Adipose tissue (tissue), 3 donors: ENCODE data around the gene POLE. TPM values are rescaled to one million over a fixed set of nuclear protein-coding genes. Genes with fewer than 3 reads are reported as not detected.

Source experiments
- H3K27ac ChIP-seq: one replicate; pipeline ENCODE4 v1.5.1; 2013; ENCODE audit warnings: low read depth, low read length
- WGBS, 3 donors: extraction: QIAGEN DNeasy Blood & Tissue Kit; methylation state at CpG; one replicate each; pipeline ENCODE4 v1.1.7; 2013; 5-methylcytosine and 5-hydroxymethylcytosine counted together
- polyA plus RNA-seq, 3 donors: library from polyadenylated mRNA; stranded (reverse); fragments of 200-250 nt; gene quantifications; one replicate each; pipeline ENCODE4 v1.2.3, GENCODE V29; 2013
- donor health status: healthy with polysubstance abuse.
- donor health status: Bipolar disorder and iron deficiency.
- donor health status: healthy.

POLE gene
- polyA plus RNA-seq, 3 donors: 13.7 to 27.6 (median 15.0) TPM

GRCh38 chr12:132624910-132625630, 62.1 kb downstream of the POLE start:
- 92 to 95% (median 94%) methylated on average over 31 to 32 of the region's 32 CpGs for WGBS, 3 donors
- H3K27ac ChIP-seq: no peak overlapping the region

- WGBS, 3 donors: 94 to 95% (median 94%) methylated on average over 22 of the region's 22 CpGs
- H3K27ac ChIP-seq: no peak overlapping the region
These were observed 62.8 kb downstream of the POLE start for GRCh38 chr12:132624186-132624855.

GRCh38 chr12:132623072-132623869, 63.9 kb downstream of the POLE start:
- H3K27ac ChIP-seq: no peak overlapping the region
- WGBS, 3 donors: 75 to 83% (median 76%) methylated on average over 25 of the region's 25 CpGs

- WGBS, 3 donors: 24 to 53% (median 31%) methylated on average over 11 of the region's 11 CpGs
These were observed 64.6 kb downstream of the POLE start for GRCh38 chr12:132622437-132623071.

GRCh38 chr12:132621657-132622435, 65.3 kb downstream of the POLE start:
- WGBS, 3 donors: 74 to 83% (median 82%) methylated on average over 21 of the region's 21 CpGs
- no peak overlapping the region for H3K27ac ChIP-seq

More at GRCh38 chr12:132622437-132623071, 64.6 kb downstream of the POLE start:
- H3K27ac ChIP-seq: no peak overlapping the region

- 70 to 79% (median 76%) methylated on average over 25 to 28 of the region's 28 CpGs for WGBS, 3 donors
- H3K27ac ChIP-seq: no peak overlapping the region
These were observed 66.1 kb downstream of the POLE start for GRCh38 chr12:132620899-132621656.

- 56 to 62% (median 62%) methylated on average over 23 to 29 of the region's 29 CpGs for WGBS, 3 donors
- no peak overlapping the region for H3K27ac ChIP-seq
These were observed 66.8 kb downstream of the POLE start for GRCh38 chr12:132620113-132620898.

GRCh38 chr12:132619386-132620112, 67.6 kb downstream of the POLE start:
- H3K27ac ChIP-seq: no peak overlapping the region
- WGBS, 3 donors: 11 to 17% (median 15%) methylated on average over 45 to 53 of the region's 53 CpGs

GRCh38 chr12:132619071-132619385, 68.1 kb downstream of the POLE start:
- 4 to 13% (median 5%) methylated on average over 6 to 28 of the region's 28 CpGs for WGBS, 3 donors
- no peak overlapping the region for H3K27ac ChIP-seq

- WGBS, 3 donors: 2 to 5% (median 3%) methylated on average over 24 to 49 of the region's 49 CpGs
- no peak within 1 kb of the TSS for H3K27ac ChIP-seq
These were observed 68.5 kb downstream of the POLE start, which contains the start of gene P2RX2 for GRCh38 chr12:132618683-132619043. TSS of gene P2RX2 (plus strand) at chr12:132618776. CDS start at chr12:132618817, 41 bp downstream.

- 8 to 11% (median 11%) methylated on average over 31 to 51 of the region's 51 CpGs for WGBS, 3 donors
- H3K27ac ChIP-seq: no peak overlapping the region
These were observed 69.1 kb downstream of the POLE start for GRCh38 chr12:132617822-132618682.

GRCh38 chr12:132617135-132617701, 69.9 kb downstream of the POLE start:
- no peak overlapping the region for H3K27ac ChIP-seq
- WGBS, 3 donors: 84 to 88% (median 87%) methylated on average over 4 of the region's 4 CpGs

- 72 to 77% (median 75%) methylated on average over 16 of the region's 16 CpGs for WGBS, 3 donors
These were observed 71.5 kb downstream of the POLE start for GRCh38 chr12:132615579-132616038.

GRCh38 chr12:132614861-132615578, 72.1 kb downstream of the POLE start:
- WGBS, 3 donors: 20 to 24% (median 22%) methylated on average over 18 of the region's 18 CpGs
- H3K27ac ChIP-seq: no peak overlapping the region

More at GRCh38 chr12:132615579-132616038, 71.5 kb downstream of the POLE start:
- no peak overlapping the region for H3K27ac ChIP-seq
